Neural crest cell (in vitro differentiated cells): ENCODE results near the gene PRSS27. TPM values are rescaled to one million over a fixed set of nuclear protein-coding genes. Genes with fewer than 3 reads are reported as not detected.
A peak's percentile ranks its signal among the peaks of the same experiment; 100 is the strongest.
"Not testable (repeated sequence)": the region's sequence is repeated elsewhere in the genome, so short reads cannot be mapped to it uniquely, and the experiment has no call there.

ENCODE experiments used
- DNase-seq: peaks from one replicate; pipeline ENCODE4 v3.0.0; 2021; ENCODE audit warnings: low read depth, mixed read lengths, low spot score
- H3K27ac Mint-ChIP-seq: one replicate; pipeline ENCODE4 v1.8.0; 2021; ENCODE audit warnings: mild to moderate bottlenecking, mixed read lengths; ENCODE audit not compliant: unreplicated experiment
- H3K27me3 Mint-ChIP-seq: 2 replicates; pipeline ENCODE4 v1.8.0; 2021; ENCODE audit warnings: low read depth, mild to moderate bottlenecking, mixed read lengths
- H3K36me3 Mint-ChIP-seq: 2 replicates; pipeline ENCODE4 v1.8.0; 2021; ENCODE audit warnings: low read depth, mild to moderate bottlenecking, mixed read lengths
- H3K4me1 Mint-ChIP-seq: 2 replicates; pipeline ENCODE4 v1.8.0; 2021; ENCODE audit warnings: mixed read lengths
- H3K4me3 Mint-ChIP-seq: one replicate; pipeline ENCODE4 v1.8.0; 2021; ENCODE audit warnings: mild to moderate bottlenecking, mixed read lengths
- H3K9me3 Mint-ChIP-seq: 2 replicates; pipeline ENCODE4 v1.8.0; 2021; ENCODE audit warnings: mixed read lengths
- total RNA-seq: library from RNA; stranded (reverse); gene quantifications from 2 replicates; pipeline ENCODE4 v1.2.1, GENCODE V29; 2021
- TF ChIP-seq, protein P1 (sequence below): fragments of 200-600 bp; sonication (generic); conservative IDR thresholded peaks from 2 replicates; pipeline ENCODE4 v1.5.0; 2021; ENCODE audit warnings: antibody characterized with exemption, mild to moderate bottlenecking

The PRSS27 gene
- total RNA-seq, 1 donor from 2014 or later, result 7.8 TPM

DNA sequence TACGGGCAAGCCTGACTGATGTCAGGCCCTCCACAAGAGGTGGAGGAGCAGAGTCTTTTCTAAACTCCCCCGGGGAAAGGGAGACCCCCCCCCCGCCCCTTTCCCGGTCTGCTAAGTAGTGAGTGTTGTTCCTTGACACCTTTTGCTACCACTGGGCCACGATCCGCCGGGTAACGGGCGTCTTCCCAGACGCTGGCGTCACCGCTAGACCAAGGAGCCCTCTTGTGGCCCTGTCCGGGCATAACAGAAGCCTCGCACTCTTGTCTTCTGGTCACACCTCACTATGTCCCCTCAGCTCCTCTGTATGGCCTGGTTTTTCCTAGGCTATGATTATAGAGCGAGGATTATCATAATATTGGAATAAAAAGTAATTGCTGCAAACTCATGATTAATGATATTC lies 50.0 kb downstream of the PRSS27 start:
- TF ChIP-seq, protein P1, sequence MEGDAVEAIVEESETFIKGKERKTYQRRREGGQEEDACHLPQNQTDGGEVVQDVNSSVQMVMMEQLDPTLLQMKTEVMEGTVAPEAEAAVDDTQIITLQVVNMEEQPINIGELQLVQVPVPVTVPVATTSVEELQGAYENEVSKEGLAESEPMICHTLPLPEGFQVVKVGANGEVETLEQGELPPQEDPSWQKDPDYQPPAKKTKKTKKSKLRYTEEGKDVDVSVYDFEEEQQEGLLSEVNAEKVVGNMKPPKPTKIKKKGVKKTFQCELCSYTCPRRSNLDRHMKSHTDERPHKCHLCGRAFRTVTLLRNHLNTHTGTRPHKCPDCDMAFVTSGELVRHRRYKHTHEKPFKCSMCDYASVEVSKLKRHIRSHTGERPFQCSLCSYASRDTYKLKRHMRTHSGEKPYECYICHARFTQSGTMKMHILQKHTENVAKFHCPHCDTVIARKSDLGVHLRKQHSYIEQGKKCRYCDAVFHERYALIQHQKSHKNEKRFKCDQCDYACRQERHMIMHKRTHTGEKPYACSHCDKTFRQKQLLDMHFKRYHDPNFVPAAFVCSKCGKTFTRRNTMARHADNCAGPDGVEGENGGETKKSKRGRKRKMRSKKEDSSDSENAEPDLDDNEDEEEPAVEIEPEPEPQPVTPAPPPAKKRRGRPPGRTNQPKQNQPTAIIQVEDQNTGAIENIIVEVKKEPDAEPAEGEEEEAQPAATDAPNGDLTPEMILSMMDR, result peak; percentile 71
- H3K27me3 Mint-ChIP-seq, H3K9me3 Mint-ChIP-seq, H3K27ac Mint-ChIP-seq, H3K36me3 Mint-ChIP-seq: not testable (repeated sequence)
- peaks cover 20% of the 10 kb centered on the region for H3K4me1 Mint-ChIP-seq
- H3K4me3 Mint-ChIP-seq, result peak overlapping the region; percentile 82
- peak; percentile 68 for DNase-seq

DNA sequence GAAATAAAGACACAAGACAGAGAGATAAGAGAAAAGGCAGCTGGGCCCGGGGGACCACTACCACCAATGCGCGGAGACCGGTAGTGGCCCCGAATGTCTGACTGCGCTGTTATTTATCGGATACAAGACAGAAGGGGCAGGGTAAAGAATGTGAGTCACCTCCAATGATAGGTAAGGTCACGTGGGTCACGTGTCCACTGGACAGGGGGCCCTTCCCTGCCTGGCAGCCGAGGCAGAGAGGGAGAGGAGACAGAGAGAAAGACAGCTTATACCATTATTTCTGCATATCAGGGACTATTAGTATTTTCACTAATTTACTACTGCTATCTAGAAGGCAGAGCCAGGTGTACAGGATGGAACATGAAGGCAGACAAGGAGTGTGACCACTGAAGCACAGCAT lies 50.4 kb downstream of the PRSS27 start:
- H3K36me3 Mint-ChIP-seq, H3K9me3 Mint-ChIP-seq, DNase-seq, H3K27me3 Mint-ChIP-seq: not testable (repeated sequence)
- Mint-ChIP-seq H3K4me1 (peaks cover 20% of the 10 kb centered on the region), H3K4me3 (peak overlapping the region; percentile 82), H3K27ac (peak overlapping the region; percentile 5)

DNA sequence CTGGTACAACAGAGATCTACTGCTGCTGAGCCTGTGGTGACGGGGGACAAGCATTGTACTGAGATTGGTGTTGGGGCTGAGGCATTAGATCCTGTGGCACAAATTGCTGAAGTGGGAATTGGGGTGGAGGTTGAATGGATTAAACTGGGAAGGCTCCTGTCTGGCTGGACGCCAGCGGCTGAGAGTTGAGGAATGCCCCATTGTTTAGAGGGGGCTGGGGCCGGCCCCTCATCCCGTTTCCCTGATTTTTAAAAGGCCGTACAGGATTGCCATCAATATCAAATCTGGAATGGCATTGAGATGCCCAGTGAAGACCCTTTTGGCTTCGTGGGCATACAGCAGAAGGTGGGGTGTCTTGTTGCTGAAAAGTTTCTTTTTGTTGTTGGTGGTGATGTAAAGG lies 53.4 kb downstream of the PRSS27 start:
- H3K9me3 Mint-ChIP-seq, H3K27me3 Mint-ChIP-seq, H3K27ac Mint-ChIP-seq, H3K36me3 Mint-ChIP-seq, H3K4me3 Mint-ChIP-seq, DNase-seq: not testable (repeated sequence)
- H3K4me1 Mint-ChIP-seq, result peaks cover 13% of the 10 kb centered on the region

DNA sequence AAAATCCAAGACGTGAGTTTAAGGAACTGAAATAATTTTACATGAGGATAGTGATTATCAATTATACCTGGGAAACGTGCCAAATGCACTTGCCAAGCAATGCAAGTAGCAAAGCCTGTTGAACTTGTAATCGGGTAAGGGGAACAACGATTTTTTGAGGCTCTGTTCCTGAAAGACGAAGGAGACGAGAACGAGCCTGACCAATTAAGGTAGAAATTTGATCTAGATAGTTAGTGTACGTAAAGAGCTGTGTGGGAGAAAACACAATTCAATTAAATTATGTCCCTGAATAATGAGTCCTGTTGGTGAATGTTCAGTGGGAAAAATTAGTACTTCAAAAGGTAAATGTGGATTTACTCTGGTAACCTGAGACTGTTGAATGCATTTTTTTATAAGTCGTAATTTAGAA lies 55.4 kb downstream of the PRSS27 start:
- TF ChIP-seq, protein P1, result no peak
- Mint-ChIP-seq H3K9me3 (no peaks in the 10 kb centered on the region), H3K4me1 (peaks cover 7% of the 10 kb centered on the region), H3K27ac (no peak overlapping the region), H3K36me3 (no peaks in the 10 kb centered on the region), H3K4me3 (no peak overlapping the region), H3K27me3 (no peaks in the 10 kb centered on the region)
- no peak for DNase-seq

DNA sequence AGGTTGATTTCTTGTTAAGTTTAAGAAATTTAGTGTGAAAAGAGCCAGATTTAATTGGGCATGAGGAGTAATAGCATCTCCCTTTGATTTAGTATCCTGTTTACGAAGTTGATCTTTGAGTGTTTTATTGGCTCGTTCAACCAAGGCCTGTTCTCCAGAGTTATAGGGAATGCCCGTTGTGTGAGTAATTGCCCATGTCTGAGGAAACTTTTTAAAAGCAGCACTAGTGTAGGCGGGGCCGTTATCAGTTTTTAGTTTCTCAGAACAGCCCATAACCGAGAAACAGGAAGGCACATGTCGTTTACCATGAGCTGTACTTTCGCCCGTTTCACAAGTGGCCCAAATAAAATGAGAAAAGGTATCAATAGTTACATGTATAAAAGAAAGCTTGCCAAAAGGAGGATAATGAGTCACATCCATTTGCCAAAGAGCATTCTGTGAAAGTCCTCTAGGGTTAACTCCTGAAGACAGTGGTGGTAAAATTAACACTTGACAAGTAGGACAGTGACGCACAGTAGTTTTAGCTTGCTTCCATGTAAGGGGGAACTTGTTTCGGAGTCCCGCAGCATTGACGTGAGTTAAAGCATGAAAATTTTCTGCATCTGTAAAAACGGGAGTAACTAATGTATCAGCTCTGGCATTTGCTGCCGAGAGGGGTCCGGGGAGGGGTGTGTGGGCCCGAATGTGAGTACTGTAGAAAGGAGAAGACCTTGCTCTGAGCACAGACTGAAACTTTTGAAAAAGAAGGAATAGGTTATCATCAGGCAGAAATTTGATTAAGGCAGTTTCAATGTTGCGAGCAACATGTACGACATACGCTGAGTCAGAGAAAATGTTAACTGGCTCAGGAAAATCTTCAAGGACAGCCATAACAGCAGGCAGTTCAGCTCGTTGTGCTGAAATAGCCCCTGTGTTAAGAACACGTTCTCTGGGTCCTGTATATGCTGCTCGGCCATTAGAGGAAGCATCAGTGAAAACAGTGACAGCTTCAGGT lies 56.2 kb downstream of the PRSS27 start:
- DNase-seq, result no peak
- Mint-ChIP-seq H3K4me1 (peaks cover 4% of the 10 kb centered on the region), H3K27me3 (no peaks in the 10 kb centered on the region), H3K36me3 (no peaks in the 10 kb centered on the region), H3K27ac (no peak overlapping the region), H3K4me3 (no peak overlapping the region), H3K9me3 (no peaks in the 10 kb centered on the region)
- TF ChIP-seq, protein P1, result no peak

Other genes with a start within 250 kb of the PRSS27 start
- gene NTN3, start 248.9 kb downstream of the PRSS27 start, total RNA-seq, result 4.8 and 5.1 TPM in 2 replicates
- gene TBC1D24, start 245.1 kb downstream of the PRSS27 start, total RNA-seq, result 30.0 and 32.5 TPM in 2 replicates
- 154 and 159 TPM in 2 replicates for gene ATP6V0C, start 206.3 kb downstream of the PRSS27 start, total RNA-seq
- gene AMDHD2, start 199.9 kb downstream of the PRSS27 start, total RNA-seq, result 50.9 and 58.3 TPM in 2 replicates
- gene CEMP1, start 188.8 kb downstream of the PRSS27 start, total RNA-seq, result not detected in 2 replicates
- 34.2 and 37.5 TPM in 2 replicates for gene PDPK1, start 182.2 kb downstream of the PRSS27 start, total RNA-seq
- 27.4 and 27.7 TPM in 2 replicates for gene KCTD5, start 37.7 kb downstream of the PRSS27 start, total RNA-seq
- gene SRRM2, start 32.4 kb upstream of the PRSS27 start, total RNA-seq, result 779 and 803 TPM in 2 replicates
- 249 and 261 TPM in 2 replicates for gene ELOB, start 57.1 kb upstream of the PRSS27 start, total RNA-seq
- gene PRSS33, start 67.3 kb upstream of the PRSS27 start, total RNA-seq, result 0.23 and 0.39 TPM in 2 replicates
- gene PRSS41, start 78.2 kb upstream of the PRSS27 start, total RNA-seq, result not detected in 2 replicates
- gene PRSS21, start 97.0 kb upstream of the PRSS27 start, total RNA-seq, result not detected in 2 replicates
- not detected in 2 replicates for gene ZG16B, start 110.1 kb upstream of the PRSS27 start, total RNA-seq
- not detected in 2 replicates for gene PRSS22, start 137.9 kb upstream of the PRSS27 start, total RNA-seq
- gene FLYWCH2, start 163.0 kb upstream of the PRSS27 start, total RNA-seq, result 32.3 and 32.4 TPM in 2 replicates
- gene FLYWCH1, start 191.7 kb upstream of the PRSS27 start, total RNA-seq, result 26.4 and 26.7 TPM in 2 replicates
- 1.0 TPM in 2 replicates for gene KREMEN2, start 244.1 kb upstream of the PRSS27 start, total RNA-seq
- 53.3 and 53.4 TPM in 2 replicates for gene PAQR4, start 249.1 kb upstream of the PRSS27 start, total RNA-seq